ENCODE measurements around the gene PACSIN2. TPM values are rescaled to one million over a fixed set of nuclear protein-coding genes. Genes with fewer than 3 reads are reported as not detected.

Gene PACSIN2
- total RNA-seq, 1 donor from 2014 or later: 95.5 TPM

DNA sequence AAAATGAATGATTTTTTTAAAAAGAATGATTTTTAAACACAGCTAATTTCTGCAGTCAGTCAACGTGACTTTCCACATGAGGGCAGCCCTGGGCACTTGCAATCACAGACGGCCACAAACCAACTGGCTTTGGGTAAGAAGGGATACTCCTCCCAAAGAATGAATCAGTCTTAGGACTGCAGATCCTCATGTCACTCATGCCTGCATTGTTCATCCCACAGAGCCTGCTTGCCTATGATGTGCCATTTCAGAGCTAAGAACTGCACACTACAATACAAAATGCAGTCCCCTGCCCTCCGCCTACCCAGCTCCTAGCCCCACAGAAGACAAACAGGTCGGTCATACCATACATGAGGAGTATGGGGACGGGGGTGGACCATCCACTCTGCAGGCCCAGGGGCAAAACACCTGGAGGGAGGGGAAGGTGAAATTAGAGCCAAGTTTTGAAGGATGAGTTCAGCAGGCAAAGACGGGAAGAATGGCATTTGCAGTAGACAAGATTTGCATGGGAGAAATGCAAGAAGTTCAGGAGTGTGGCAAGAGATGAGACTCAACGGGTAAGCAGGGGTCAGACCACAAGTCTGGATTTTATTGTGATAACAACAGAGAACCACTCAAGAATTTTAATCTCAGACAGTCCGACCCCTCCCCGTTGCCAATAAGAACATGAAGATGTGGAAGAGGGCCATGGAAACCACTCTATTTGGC is 24.7 kb downstream of the PACSIN2 start:
- peak overlapping the region; percentile 93 for H3K27ac ChIP-seq
- H3K36me3 ChIP-seq: peaks cover 0 to 3% of the 10 kb centered on the region in 2 donors
- intact Hi-C loops (cut with DNase I): loop anchor here (5.0 to 10.0 kb wide), 2 partner anchors 42 to 345 kb away; partner anchors contain the start of genes ATP5MGL and CYB5R3
- DNase-seq (ENCODE audit: low spot score in 2 of 2): peak in 1 of 2 donors; percentile 78
- no peaks in the 10 kb centered on the region for H3K27me3 ChIP-seq
- TF ChIP-seq, protein P1, sequence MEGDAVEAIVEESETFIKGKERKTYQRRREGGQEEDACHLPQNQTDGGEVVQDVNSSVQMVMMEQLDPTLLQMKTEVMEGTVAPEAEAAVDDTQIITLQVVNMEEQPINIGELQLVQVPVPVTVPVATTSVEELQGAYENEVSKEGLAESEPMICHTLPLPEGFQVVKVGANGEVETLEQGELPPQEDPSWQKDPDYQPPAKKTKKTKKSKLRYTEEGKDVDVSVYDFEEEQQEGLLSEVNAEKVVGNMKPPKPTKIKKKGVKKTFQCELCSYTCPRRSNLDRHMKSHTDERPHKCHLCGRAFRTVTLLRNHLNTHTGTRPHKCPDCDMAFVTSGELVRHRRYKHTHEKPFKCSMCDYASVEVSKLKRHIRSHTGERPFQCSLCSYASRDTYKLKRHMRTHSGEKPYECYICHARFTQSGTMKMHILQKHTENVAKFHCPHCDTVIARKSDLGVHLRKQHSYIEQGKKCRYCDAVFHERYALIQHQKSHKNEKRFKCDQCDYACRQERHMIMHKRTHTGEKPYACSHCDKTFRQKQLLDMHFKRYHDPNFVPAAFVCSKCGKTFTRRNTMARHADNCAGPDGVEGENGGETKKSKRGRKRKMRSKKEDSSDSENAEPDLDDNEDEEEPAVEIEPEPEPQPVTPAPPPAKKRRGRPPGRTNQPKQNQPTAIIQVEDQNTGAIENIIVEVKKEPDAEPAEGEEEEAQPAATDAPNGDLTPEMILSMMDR (IDR thresholded peaks at IDR 0.05): peak; percentile 20 to 55 (median 23)
- H3K4me1 ChIP-seq: peaks cover 13 to 67% of the 10 kb centered on the region in 2 donors
- no peaks in the 10 kb centered on the region for H3K9me3 ChIP-seq
- H3K4me3 ChIP-seq: peak overlapping the region in 1 of 2 donors; percentile 10

DNA sequence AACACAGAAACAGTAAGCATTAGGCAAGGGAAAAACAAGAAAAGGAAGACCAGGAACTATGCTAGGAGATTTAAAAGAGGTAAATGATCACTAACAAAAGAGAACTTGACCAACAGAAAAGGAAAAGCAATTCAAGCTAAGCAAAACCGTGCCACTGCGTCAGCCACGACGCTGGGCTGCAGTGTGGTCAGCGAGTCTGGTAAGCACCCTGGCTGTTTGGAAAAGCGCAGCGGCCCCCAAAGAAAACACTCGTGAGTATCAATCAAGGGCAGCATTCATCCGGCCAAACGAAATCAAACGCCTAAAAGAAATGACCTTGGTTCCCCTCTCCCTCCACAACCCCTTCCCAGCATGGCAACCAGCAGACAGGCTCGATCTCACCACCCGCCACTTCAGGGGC is 28.8 kb downstream of the PACSIN2 start:
- H3K27ac ChIP-seq: no peak overlapping the region
- TF ChIP-seq, protein P1 (IDR thresholded peaks at IDR 0.05): no peak
- H3K27me3 ChIP-seq: no peaks in the 10 kb centered on the region
- peak in 1 of 2 donors; percentile 52 for DNase-seq (ENCODE audit: low spot score in 2 of 2)
- peaks cover 6 to 39% of the 10 kb centered on the region in 2 donors for H3K4me1 ChIP-seq
- H3K9me3 ChIP-seq: no peaks in the 10 kb centered on the region
- no peaks in the 10 kb centered on the region for H3K36me3 ChIP-seq
- no peak overlapping the region for H3K4me3 ChIP-seq
- intact Hi-C loops (cut with DNase I): no loop called here

DNA sequence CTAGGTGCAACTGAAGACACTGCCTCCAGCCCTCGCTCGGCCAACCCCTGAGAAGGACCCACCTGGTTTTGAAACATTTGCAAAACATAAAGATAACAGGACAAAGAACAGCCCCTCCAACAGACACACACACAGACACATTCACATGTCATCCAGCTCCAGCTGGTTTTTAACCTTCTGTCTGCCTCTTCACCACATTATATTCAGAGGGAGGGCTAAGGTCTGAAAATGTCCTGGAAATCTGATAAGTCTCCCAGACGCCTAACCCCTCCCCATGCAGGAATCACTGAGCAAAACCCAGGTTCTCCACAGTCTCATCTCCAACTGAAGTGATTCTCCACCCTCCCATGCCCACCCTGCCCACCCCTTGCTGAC is 29.4 kb downstream of the PACSIN2 start:
- TF ChIP-seq, protein P1 (IDR thresholded peaks at IDR 0.05): no peak
- no peak overlapping the region for H3K4me3 ChIP-seq
- H3K9me3 ChIP-seq: no peaks in the 10 kb centered on the region
- H3K36me3 ChIP-seq: no peaks in the 10 kb centered on the region
- peaks cover 3 to 33% of the 10 kb centered on the region in 2 donors for H3K4me1 ChIP-seq
- no peak for DNase-seq (ENCODE audit: low spot score in 2 of 2)
- intact Hi-C loops (cut with DNase I): no loop called here
- H3K27me3 ChIP-seq: no peaks in the 10 kb centered on the region
- H3K27ac ChIP-seq: no peak overlapping the region

DNA sequence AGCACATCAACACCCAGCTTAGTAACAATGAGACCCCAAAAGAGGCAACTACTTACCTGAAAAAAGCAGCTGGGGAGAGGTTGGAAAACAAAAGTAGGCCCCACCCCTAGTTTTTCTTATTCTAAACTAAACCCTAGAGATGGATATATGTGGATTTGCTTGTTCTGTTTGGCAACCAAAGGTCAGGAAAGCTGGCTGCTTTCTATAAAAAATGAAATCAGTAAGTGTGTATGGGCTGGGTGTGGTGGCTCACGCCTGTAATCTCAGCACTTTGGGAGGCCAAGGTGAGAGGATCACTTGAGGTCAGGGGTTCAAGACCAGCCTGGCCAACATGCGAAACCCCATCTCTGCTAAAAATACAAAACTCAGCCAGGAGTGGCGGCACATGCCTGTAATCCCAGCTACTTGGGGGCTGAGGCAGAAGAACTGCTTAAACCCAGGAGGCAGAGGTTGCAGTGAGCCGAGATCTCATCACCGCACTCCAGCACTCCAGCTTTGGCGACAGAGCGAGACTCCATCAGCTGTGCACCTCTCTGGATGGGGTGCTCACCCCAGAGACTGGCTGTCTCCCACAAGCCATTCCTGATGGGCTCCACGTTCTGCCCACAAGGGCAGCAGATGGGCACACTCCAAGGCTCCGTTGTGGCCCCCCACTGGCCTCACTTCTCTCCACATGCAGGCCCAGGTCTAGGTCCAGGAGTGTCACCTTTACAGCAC is 30.0 kb downstream of the PACSIN2 start:
- Histone ChIP-seq H3K4me3 (no peak overlapping the region), H3K27ac (no peak overlapping the region), H3K4me1 (peaks cover 0 to 28% of the 10 kb centered on the region in 2 donors), H3K9me3 (no peaks in the 10 kb centered on the region), H3K27me3 (no peaks in the 10 kb centered on the region), H3K36me3 (no peaks in the 10 kb centered on the region)
- TF ChIP-seq, protein P1 (IDR thresholded peaks at IDR 0.05): no peak
- DNase-seq (ENCODE audit: low spot score in 2 of 2): peak in 1 of 2 donors; percentile 53
- intact Hi-C loops (cut with DNase I): no loop called here

DNA sequence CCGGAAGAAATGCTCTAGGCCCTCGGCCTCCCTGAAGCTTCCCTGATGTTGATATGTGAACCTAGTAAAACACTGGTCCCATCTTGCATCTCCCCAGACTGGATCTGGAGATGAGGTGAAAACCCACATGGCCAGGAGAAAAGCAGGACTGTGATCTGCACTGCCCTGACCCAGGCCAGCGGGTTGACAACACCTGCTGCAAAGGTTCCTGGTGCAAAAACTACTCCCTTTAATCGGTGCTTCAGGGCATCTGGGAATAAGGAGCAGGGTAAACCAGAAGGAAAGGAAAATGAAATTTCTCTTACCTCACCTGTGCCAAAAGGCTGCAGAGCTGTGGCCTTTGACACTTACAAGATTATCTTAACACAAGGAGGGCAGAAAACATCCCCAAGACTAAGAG is 30.6 kb downstream of the PACSIN2 start:
- no peak overlapping the region for H3K4me3 ChIP-seq
- H3K4me1 ChIP-seq: peaks cover 0 to 28% of the 10 kb centered on the region in 2 donors
- TF ChIP-seq, protein P1 (IDR thresholded peaks at IDR 0.05): no peak
- H3K27me3 ChIP-seq: no peaks in the 10 kb centered on the region
- no peaks in the 10 kb centered on the region for H3K36me3 ChIP-seq
- intact Hi-C loops (cut with DNase I): no loop called here
- no peak overlapping the region for H3K27ac ChIP-seq
- H3K9me3 ChIP-seq: no peaks in the 10 kb centered on the region
- peak in 1 of 2 donors; percentile 28 for DNase-seq (ENCODE audit: low spot score in 2 of 2)

Measured in ascending aorta (tissue), 2 donors.